ENCODE results near the gene CAPS. TPM values are rescaled to one million over a fixed set of nuclear protein-coding genes. Genes with fewer than 3 reads are reported as not detected.
"Not testable (repeated sequence)": the region's sequence is repeated elsewhere in the genome, so short reads cannot be mapped to it uniquely, and the experiment has no call there.

The CAPS gene
- total RNA-seq = 1 to 10 TPM; 2.2 to 2.7 TPM

- Mint-ChIP-seq H3K4me3 (no peak within 1 kb of the TSS), H3K27ac (no peak within 1 kb of the TSS), H3K4me1 (no peaks in the 10 kb centered on the region), H3K9me3 (ENCODE audit: low read depth) (no peaks in the 10 kb centered on the region), H3K27me3 (no peaks in the 10 kb centered on the region), H3K36me3 (ENCODE audit: low read depth) (peaks cover 14% of the 10 kb centered on the region)
- no peak for DNase-seq
- CTCF ChIA-PET = no interaction called here
- ATAC-seq = no peak
- intact Hi-C loops (cut with DNase I, micrococcal nuclease) = no loop called here
- POLR2A ChIA-PET = no interaction called here
Observed at GRCh38 chr19:5913739-5914357, at the start of gene CAPS. Gene CAPS (plus strand): TSS chr19:5914254. CDS start chr19:5914407, 153 bp downstream.

GRCh38 chr19:5864725-5865486, 49.1 kb upstream of the CAPS start:
- intact Hi-C loops (cut with DNase I, micrococcal nuclease) = no loop called here
- POLR2A ChIA-PET = no interaction called here
- DNase-seq (no peak), ATAC-seq (no peak)
- CTCF ChIA-PET = interaction anchor here (1.6 kb wide), 1 partner anchor 61 kb away, joined by 6 read pairs; no protein-coding TSS in a partner anchor
- H3K36me3 Mint-ChIP-seq (ENCODE audit: low read depth) = no peaks in the 10 kb centered on the region
- H3K27me3 Mint-ChIP-seq = peaks cover 2% of the 10 kb centered on the region
- no peak overlapping the region for H3K27ac Mint-ChIP-seq
- no peaks in the 10 kb centered on the region for H3K4me1 Mint-ChIP-seq
- H3K4me3 Mint-ChIP-seq = no peak overlapping the region
- H3K9me3 Mint-ChIP-seq (ENCODE audit: low read depth) = no peaks in the 10 kb centered on the region

- no peak overlapping the region for H3K27ac Mint-ChIP-seq
Observed at GRCh38 chr19:5865772-5866171, 48.3 kb upstream of the CAPS start.

GRCh38 chr19:5867201-5868136, 46.6 kb upstream of the CAPS start:
- no peaks in the 10 kb centered on the region for H3K4me1 Mint-ChIP-seq
- no peak overlapping the region for H3K27ac Mint-ChIP-seq

More at GRCh38 chr19:5865772-5866171, 48.3 kb upstream of the CAPS start:
- ChIA-PET CTCF (no interaction called here), POLR2A (no interaction called here)
- Mint-ChIP-seq H3K9me3 (ENCODE audit: low read depth) (no peaks in the 10 kb centered on the region), H3K4me3 (no peak overlapping the region), H3K36me3 (ENCODE audit: low read depth) (no peaks in the 10 kb centered on the region), H3K4me1 (no peaks in the 10 kb centered on the region), H3K27me3 (no peaks in the 10 kb centered on the region)
- no peak for DNase-seq
- intact Hi-C loops (cut with DNase I, micrococcal nuclease) = no loop called here
- ATAC-seq = no peak

GRCh38 chr19:5870986-5871394, 43.1 kb upstream of the CAPS start:
- H3K36me3 Mint-ChIP-seq (ENCODE audit: low read depth) = no peaks in the 10 kb centered on the region
- no peaks in the 10 kb centered on the region for H3K9me3 Mint-ChIP-seq (ENCODE audit: low read depth)
- no peak for DNase-seq
- ChIA-PET POLR2A (no interaction called here), CTCF (no interaction called here)
- no peak overlapping the region for H3K27ac Mint-ChIP-seq
- H3K27me3 Mint-ChIP-seq = no peaks in the 10 kb centered on the region
- intact Hi-C loops (cut with DNase I, micrococcal nuclease) = no loop called here
- H3K4me1 Mint-ChIP-seq = no peaks in the 10 kb centered on the region
- ATAC-seq = no peak
- no peak overlapping the region for H3K4me3 Mint-ChIP-seq

More at GRCh38 chr19:5867201-5868136, 46.6 kb upstream of the CAPS start:
- ChIA-PET POLR2A (no interaction called here), CTCF (no interaction called here)
- Mint-ChIP-seq H3K27me3 (no peaks in the 10 kb centered on the region), H3K36me3 (ENCODE audit: low read depth) (no peaks in the 10 kb centered on the region), H3K9me3 (ENCODE audit: low read depth) (no peaks in the 10 kb centered on the region), H3K4me3 (no peak overlapping the region)
- DNase-seq (no peak), ATAC-seq (no peak)
- intact Hi-C loops (cut with DNase I, micrococcal nuclease) = no loop called here

GRCh38 chr19:5873617-5874199, 40.3 kb upstream of the CAPS start:
- no peak for DNase-seq
- Mint-ChIP-seq H3K27ac (no peak overlapping the region), H3K36me3 (ENCODE audit: low read depth) (no peaks in the 10 kb centered on the region), H3K9me3 (ENCODE audit: low read depth) (no peaks in the 10 kb centered on the region), H3K4me3 (no peak overlapping the region), H3K27me3 (no peaks in the 10 kb centered on the region), H3K4me1 (no peaks in the 10 kb centered on the region)
- no peak for ATAC-seq
- intact Hi-C loops (cut with DNase I, micrococcal nuclease) = no loop called here
- ChIA-PET POLR2A (no interaction called here), CTCF (no interaction called here)

GRCh38 chr19:5874496-5874895, 39.6 kb upstream of the CAPS start:
- H3K27me3 Mint-ChIP-seq; ATAC-seq; H3K36me3 Mint-ChIP-seq (ENCODE audit: low read depth); H3K4me3 Mint-ChIP-seq; H3K4me1 Mint-ChIP-seq; POLR2A ChIA-PET; DNase-seq; H3K27ac Mint-ChIP-seq; intact Hi-C loops (cut with DNase I, micrococcal nuclease); H3K9me3 Mint-ChIP-seq (ENCODE audit: low read depth): not testable (repeated sequence)
- CTCF ChIA-PET = interaction anchor here (0.6 kb wide), 1 partner anchor 73 kb away, joined by 3 read pairs; no protein-coding TSS in a partner anchor

- Mint-ChIP-seq H3K27ac (no peak overlapping the region), H3K4me1 (no peaks in the 10 kb centered on the region), H3K36me3 (ENCODE audit: low read depth) (no peaks in the 10 kb centered on the region), H3K27me3 (peaks cover 4% of the 10 kb centered on the region), H3K4me3 (no peak overlapping the region), H3K9me3 (ENCODE audit: low read depth) (no peaks in the 10 kb centered on the region)
- ChIA-PET CTCF (no interaction called here), POLR2A (no interaction called here)
- DNase-seq = no peak
- ATAC-seq = no peak
- intact Hi-C loops (cut with DNase I, micrococcal nuclease) = no loop called here
Observed at GRCh38 chr19:5877427-5877826, 36.6 kb upstream of the CAPS start.

GRCh38 chr19:5877882-5878281, 36.2 kb upstream of the CAPS start:
- intact Hi-C loops (cut with DNase I, micrococcal nuclease) = no loop called here
- POLR2A ChIA-PET = no interaction called here
- H3K36me3 Mint-ChIP-seq (ENCODE audit: low read depth) = no peaks in the 10 kb centered on the region
- no peak overlapping the region for H3K4me3 Mint-ChIP-seq
- H3K9me3 Mint-ChIP-seq (ENCODE audit: low read depth) = no peaks in the 10 kb centered on the region
- H3K4me1 Mint-ChIP-seq = no peaks in the 10 kb centered on the region
- no peak for ATAC-seq
- DNase-seq = no peak
- CTCF ChIA-PET = no interaction called here
- H3K27me3 Mint-ChIP-seq = peaks cover 4% of the 10 kb centered on the region
- H3K27ac Mint-ChIP-seq = no peak overlapping the region

GRCh38 chr19:5880196-5880595, 33.9 kb upstream of the CAPS start:
- DNase-seq (no peak), ATAC-seq (no peak)
- ChIA-PET POLR2A (no interaction called here), CTCF (no interaction called here)
- no peaks in the 10 kb centered on the region for H3K36me3 Mint-ChIP-seq (ENCODE audit: low read depth)
- no peak overlapping the region for H3K4me3 Mint-ChIP-seq
- H3K27ac Mint-ChIP-seq = no peak overlapping the region
- H3K27me3 Mint-ChIP-seq = peaks cover 8% of the 10 kb centered on the region
- no peaks in the 10 kb centered on the region for H3K4me1 Mint-ChIP-seq
- no peaks in the 10 kb centered on the region for H3K9me3 Mint-ChIP-seq (ENCODE audit: low read depth)
- intact Hi-C loops (cut with DNase I, micrococcal nuclease) = no loop called here

GRCh38 chr19:5880604-5881078, 33.4 kb upstream of the CAPS start:
- Mint-ChIP-seq H3K4me1 (no peaks in the 10 kb centered on the region), H3K27me3 (peaks cover 10% of the 10 kb centered on the region), H3K4me3 (no peak overlapping the region), H3K27ac (no peak overlapping the region), H3K36me3 (ENCODE audit: low read depth) (no peaks in the 10 kb centered on the region), H3K9me3 (ENCODE audit: low read depth) (no peaks in the 10 kb centered on the region)
- POLR2A ChIA-PET = no interaction called here
- ATAC-seq = no peak
- CTCF ChIA-PET = no interaction called here
- intact Hi-C loops (cut with DNase I, micrococcal nuclease) = no loop called here
- DNase-seq = no peak

All from activated CD4-positive, alpha-beta T cell treated with anti-CD3 and anti-CD28 coated beads for 36 hours (primary cell).